Ascending aorta (tissue), 2 donors: Measurements from ENCODE around the gene HYKK. TPM values are rescaled to one million over a fixed set of nuclear protein-coding genes. Genes with fewer than 3 reads are reported as not detected.

Source experiments
- DNase-seq, 2 donors: peaks; one replicate each; pipeline ENCODE4 v3.0.0-alpha.2; 2019; ENCODE audit warnings: low spot score in 2 of 2
- H3K27ac ChIP-seq, 2 donors: fragments of 200-600 bp; sonication (generic); one replicate each; pipeline ENCODE4 v1.5.1; 2016 to 2017; ENCODE audit warnings: mild to moderate bottlenecking in 1 of 2
- H3K27me3 ChIP-seq: fragments of 200-600 bp; sonication (generic); one replicate; pipeline ENCODE4 v1.5.1; 2017
- H3K36me3 ChIP-seq, 2 donors: fragments of 200-600 bp; sonication (generic); one replicate each; pipeline ENCODE4 v1.5.1; 2016
- H3K4me1 ChIP-seq, 2 donors: fragments of 200-600 bp; sonication (generic); one replicate each; pipeline ENCODE4 v1.5.1; 2016 to 2017; ENCODE audit warnings: mild to moderate bottlenecking in 1 of 2
- H3K4me3 ChIP-seq, 2 donors: fragments of 200-600 bp; sonication (generic); one replicate each; pipeline ENCODE4 v1.5.1; 2016 to 2017; ENCODE audit warnings: mild to moderate bottlenecking in 1 of 2
- H3K9me3 ChIP-seq, 2 donors: fragments of 200-600 bp; sonication (generic); one replicate each; pipeline ENCODE4 v1.5.1; 2016
- intact Hi-C: fragments of 100-400 bp; cut with DNase I; formaldehyde crosslinking; loops from one replicate; pipeline ENCODE4 v1.15.1; 2023
- total RNA-seq: library from RNA; depleted of rRNA; stranded (reverse); fragments of >200 nt; gene quantifications from one replicate; pipeline ENCODE4 v1.1.0, GENCODE V29; 2016
- TF ChIP-seq, protein P1 (sequence below), 3 experiments: fragments of 200-600 bp in 2 of 3; fragments of 450-650 bp in 1 of 3; sonication (generic) in 2 of 3; IDR thresholded peaks; one replicate each; pipeline ENCODE4 v1.5.1; 2016 to 2019; ENCODE audit warnings: antibody characterized with exemption in 3 of 3, mild to moderate bottlenecking in 1 of 3, moderate library complexity in 1 of 3

HYKK gene
- total RNA-seq, 1 donor from 2014 or later: 9.0 TPM

DNA sequence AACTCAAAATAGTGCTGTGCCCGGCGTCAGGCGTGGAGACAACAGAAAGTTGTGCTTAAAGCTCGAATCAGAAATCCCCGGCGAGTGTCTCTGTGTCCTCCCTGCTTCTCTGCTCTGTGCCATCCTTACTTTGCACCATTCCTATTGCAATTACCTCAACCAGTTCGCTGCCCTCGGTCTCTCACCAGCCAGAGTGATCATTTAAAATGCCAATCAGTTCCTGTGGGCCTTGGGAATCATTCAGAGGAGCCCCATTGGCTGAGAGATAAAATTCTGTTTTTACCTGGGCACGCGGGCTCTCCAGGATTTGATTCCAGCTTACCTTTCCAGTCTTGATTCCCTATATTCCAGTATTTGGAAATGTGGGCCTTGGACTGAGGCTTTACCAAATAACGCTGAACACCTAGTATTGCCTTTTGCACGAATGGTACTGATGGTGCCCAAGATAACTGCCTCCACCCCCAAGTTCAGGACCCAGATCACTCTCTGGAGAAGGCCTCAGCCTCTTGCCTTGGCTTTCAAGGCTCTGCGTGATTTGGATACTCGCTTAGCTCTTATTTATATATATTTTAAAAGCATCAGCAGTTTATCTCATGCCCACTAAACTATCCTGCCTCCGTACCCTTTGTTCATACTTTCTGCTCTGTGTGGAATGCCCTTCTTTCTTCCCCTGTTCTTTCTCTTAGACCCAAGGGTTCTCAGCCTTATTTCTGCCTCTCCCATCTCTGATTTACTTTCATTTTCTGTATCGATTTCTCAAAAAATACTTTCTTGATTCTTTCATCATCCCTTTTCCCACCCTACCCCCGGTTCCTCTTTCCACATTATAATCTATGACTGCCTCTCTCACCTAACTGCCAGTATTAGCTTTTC, 33.7 kb downstream of the HYKK start:
- Histone ChIP-seq H3K27ac (peak overlapping the region; percentile 95 to 97), H3K9me3 (no peaks in the 10 kb centered on the region), H3K36me3 (peaks cover 23 to 28% of the 10 kb centered on the region in 2 donors), H3K4me3 (peak overlapping the region; percentile 76 to 94), H3K27me3 (no peaks in the 10 kb centered on the region), H3K4me1 (peaks cover 0 to 11% of the 10 kb centered on the region in 2 donors)
- intact Hi-C loops: loop anchor here (1.0 kb wide), 2 partner anchors 24 to 34 kb away; partner anchors contain the start of genes CHRNA5 and HYKK
- TF ChIP-seq, protein P1, sequence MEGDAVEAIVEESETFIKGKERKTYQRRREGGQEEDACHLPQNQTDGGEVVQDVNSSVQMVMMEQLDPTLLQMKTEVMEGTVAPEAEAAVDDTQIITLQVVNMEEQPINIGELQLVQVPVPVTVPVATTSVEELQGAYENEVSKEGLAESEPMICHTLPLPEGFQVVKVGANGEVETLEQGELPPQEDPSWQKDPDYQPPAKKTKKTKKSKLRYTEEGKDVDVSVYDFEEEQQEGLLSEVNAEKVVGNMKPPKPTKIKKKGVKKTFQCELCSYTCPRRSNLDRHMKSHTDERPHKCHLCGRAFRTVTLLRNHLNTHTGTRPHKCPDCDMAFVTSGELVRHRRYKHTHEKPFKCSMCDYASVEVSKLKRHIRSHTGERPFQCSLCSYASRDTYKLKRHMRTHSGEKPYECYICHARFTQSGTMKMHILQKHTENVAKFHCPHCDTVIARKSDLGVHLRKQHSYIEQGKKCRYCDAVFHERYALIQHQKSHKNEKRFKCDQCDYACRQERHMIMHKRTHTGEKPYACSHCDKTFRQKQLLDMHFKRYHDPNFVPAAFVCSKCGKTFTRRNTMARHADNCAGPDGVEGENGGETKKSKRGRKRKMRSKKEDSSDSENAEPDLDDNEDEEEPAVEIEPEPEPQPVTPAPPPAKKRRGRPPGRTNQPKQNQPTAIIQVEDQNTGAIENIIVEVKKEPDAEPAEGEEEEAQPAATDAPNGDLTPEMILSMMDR (IDR thresholded peaks at IDR 0.05): no peak
- DNase-seq: no peak

DNA sequence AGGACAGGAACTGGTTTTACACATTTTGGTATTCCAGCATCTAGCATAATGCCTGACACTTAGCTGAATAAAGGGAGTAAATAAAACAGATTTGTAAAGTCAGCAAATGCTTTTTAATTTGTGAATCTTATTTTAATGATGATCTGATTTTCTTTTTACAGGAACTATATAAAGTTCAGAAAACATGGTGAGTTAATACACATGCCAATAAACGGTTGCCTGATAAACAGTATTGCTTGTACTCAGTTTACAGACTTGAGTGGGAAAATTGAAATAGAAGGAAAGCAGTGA, 34.3 kb downstream of the HYKK start:
- DNase-seq: no peak
- peak overlapping the region; percentile 76 to 94 for H3K4me3 ChIP-seq
- H3K4me1 ChIP-seq: peaks cover 0 to 11% of the 10 kb centered on the region in 2 donors
- intact Hi-C loops: no loop called here
- H3K27ac ChIP-seq: no peak overlapping the region
- no peaks in the 10 kb centered on the region for H3K9me3 ChIP-seq
- no peaks in the 10 kb centered on the region for H3K27me3 ChIP-seq
- TF ChIP-seq, protein P1 (IDR thresholded peaks at IDR 0.05): no peak
- H3K36me3 ChIP-seq: peaks cover 29 to 34% of the 10 kb centered on the region in 2 donors

DNA sequence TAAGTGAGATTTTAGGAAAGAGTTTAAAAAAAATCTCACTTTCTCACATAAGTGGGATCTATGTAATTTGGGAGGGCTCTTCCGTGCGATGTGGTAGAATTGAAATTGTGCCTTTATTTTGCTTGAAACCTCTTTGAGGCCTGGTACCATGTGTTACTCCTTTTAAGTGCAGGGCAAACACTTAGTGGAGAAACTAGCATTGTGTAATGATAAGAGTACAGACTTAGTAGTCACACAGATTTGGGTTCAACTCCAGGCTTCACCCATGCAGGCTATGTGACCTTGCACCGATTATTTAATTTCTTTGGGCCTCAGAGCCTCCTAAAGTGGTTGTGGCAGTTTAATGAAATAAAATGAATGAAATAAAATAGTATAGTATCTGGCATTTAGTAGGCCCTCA, 35.3 kb downstream of the HYKK start:
- H3K27ac ChIP-seq: no peak overlapping the region
- DNase-seq: no peak
- no peaks in the 10 kb centered on the region for H3K9me3 ChIP-seq
- intact Hi-C loops: no loop called here
- H3K4me3 ChIP-seq: no peak overlapping the region
- TF ChIP-seq, protein P1 (IDR thresholded peaks at IDR 0.05): no peak
- no peaks in the 10 kb centered on the region for H3K27me3 ChIP-seq
- H3K4me1 ChIP-seq: peaks cover 0 to 11% of the 10 kb centered on the region in 2 donors
- peaks cover 39 to 43% of the 10 kb centered on the region in 2 donors for H3K36me3 ChIP-seq

- Histone ChIP-seq H3K27me3 (no peaks in the 10 kb centered on the region), H3K27ac (no peak overlapping the region), H3K9me3 (no peaks in the 10 kb centered on the region), H3K36me3 (peaks cover 38 to 58% of the 10 kb centered on the region in 2 donors), H3K4me3 (no peak overlapping the region), H3K4me1 (no peaks in the 10 kb centered on the region)
- no peak for DNase-seq
- TF ChIP-seq, protein P1 (IDR thresholded peaks at IDR 0.05): no peak
- intact Hi-C loops: no loop called here
Observed at GRCh38 chr15:78550194-78550593, 42.8 kb downstream of the HYKK start.

- Histone ChIP-seq H3K4me3 (no peak overlapping the region), H3K36me3 (peaks cover 32 to 52% of the 10 kb centered on the region in 2 donors), H3K27ac (no peak overlapping the region), H3K4me1 (no peaks in the 10 kb centered on the region), H3K9me3 (no peaks in the 10 kb centered on the region), H3K27me3 (no peaks in the 10 kb centered on the region)
- DNase-seq: no peak
- TF ChIP-seq, protein P1 (IDR thresholded peaks at IDR 0.05): no peak
- intact Hi-C loops: no loop called here
Observed at GRCh38 chr15:78550815-78551214, 43.4 kb downstream of the HYKK start.
